CD4-positive, alpha-beta T cell treated with Interleukin-12 subunit alpha and Interleukin-12 subunit beta, for 1 hour (primary cell): ENCODE results near the gene NUDT22.
A peak's percentile ranks its signal among the peaks of the same experiment; 100 is the strongest.

Experiments
- DNase-seq: peaks from one replicate; pipeline ENCODE4 v3.0.0-alpha.2; 2020

The NUDT22 gene

GRCh38 chr11:64259533-64260067 is 33.5 kb downstream of the NUDT22 start:
- DNase-seq, result no peak

DNA sequence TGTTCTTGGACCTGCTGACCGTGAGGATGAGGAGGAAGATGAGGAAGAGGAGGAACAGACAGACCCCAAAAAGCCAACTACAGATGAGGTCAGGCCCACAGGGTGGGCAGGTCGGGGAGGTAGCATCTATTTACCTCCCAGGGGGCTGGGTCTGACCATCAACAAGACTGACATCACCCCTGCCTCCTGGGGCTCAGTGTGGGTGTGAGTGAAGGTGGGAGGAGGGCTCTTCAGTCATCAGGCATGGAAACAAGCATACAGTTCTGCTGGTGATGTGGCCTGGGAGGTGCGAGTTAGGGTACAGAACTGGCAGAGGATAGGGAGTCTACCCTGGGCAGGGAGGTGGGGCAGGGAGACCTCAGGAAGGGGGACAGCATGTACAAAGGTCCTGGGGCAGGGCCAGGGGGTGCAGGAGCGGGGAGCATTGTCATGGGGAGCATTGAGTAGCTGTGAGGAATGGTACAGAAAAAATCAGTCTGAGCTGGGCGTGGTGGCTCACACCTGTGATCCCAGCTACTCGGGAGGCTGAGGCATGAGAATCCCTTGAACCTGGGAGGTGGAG is 34.2 kb downstream of the NUDT22 start:
- DNase-seq, result no peak

- no peak for DNase-seq
Observed at GRCh38 chr11:64261556-64262080, 35.5 kb downstream of the NUDT22 start.

DNA sequence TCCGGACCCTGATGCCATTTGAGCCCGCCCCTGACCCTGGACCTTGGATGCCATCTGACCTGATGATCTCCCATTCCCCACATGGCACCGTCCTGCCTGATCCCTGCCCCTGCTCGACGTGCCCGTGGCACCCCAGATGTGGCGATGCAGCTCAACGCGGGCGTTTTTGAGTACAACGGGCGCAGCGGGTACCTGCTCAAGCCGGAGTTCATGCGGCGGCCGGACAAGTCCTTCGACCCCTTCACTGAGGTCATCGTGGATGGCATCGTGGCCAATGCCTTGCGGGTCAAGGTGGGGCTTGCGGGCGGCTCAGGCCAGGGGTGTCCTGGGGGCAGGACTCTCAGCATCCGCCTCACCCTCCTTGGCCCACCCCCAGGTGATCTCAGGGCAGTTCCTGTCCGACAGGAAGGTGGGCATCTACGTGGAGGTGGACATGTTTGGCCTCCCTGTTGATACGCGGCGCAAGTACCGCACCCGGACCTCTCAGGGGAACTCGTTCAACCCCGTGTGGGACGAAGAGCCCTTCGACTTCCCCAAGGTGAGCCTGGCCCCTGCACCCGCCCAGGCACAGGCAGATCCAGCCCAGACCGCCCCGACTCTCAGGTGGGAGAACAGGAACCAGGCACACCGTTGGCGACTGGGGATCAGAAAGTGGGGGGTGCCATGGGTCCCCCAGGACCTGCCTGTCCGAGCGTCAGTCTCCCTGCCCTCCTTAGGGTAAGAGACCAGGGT is 36.4 kb downstream of the NUDT22 start:
- no peak for DNase-seq

- no peak for DNase-seq
Observed at GRCh38 chr11:64263021-64263946, 37.2 kb downstream of the NUDT22 start.

GRCh38 chr11:64263947-64264317 is 37.9 kb downstream of the NUDT22 start:
- DNase-seq, result no peak

GRCh38 chr11:64264371-64264852 is 38.3 kb downstream of the NUDT22 start:
- no peak for DNase-seq

- DNase-seq, result no peak
Observed at GRCh38 chr11:64265176-64266160, 39.4 kb downstream of the NUDT22 start.

DNA sequence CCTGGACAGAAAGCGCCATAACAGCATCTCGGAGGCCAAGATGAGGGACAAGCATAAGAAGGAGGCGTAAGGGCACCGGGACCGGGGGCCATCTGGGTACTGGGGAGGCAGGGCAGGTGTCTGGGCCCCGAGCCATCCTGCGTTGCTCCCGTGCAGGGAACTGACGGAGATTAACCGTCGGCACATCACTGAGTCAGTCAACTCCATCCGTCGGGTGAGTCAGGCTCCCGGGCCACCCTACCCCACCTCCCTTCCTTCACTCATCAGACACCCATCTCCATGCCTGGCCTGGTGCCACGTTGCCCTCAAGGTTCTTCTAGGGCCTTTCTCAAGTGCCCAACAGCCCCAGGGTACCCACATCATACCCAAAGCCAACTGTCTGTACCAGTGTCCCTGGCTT is 40.3 kb downstream of the NUDT22 start:
- no peak for DNase-seq

DNA sequence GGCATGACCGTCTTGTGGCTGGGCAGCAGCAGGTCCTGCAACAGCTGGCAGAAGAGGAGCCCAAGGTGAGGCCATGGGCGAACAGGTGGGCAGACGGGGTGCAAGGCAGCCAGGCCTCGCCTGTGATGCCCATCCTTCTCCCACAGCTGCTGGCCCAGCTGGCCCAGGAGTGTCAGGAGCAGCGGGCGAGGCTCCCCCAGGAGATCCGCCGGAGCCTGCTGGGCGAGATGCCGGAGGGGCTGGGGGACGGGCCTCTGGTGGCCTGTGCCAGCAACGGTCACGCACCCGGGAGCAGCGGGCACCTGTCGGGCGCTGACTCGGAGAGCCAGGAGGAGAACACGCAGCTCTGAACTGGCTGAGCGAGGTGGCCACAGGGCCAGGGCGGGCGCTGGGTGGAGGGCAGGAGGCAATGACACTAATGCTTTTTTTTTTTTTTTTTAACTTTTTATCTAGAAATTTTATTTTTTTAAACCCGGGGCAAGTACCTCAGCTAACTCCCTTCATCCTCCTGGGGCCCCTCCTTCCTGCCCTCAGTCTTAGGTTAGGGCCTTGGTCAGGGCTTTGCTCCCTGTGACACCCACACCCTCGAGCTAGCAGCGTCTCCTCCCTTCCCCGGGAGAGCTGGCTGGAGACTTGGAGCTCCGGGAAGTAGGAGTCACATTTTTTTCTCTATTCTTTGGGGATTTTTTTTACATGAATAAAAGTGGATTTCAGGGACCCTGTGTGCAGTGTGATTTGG is 41.3 kb downstream of the NUDT22 start:
- no peak for DNase-seq

GRCh38 chr11:64268025-64268892 is 42.2 kb downstream of the NUDT22 start:
- no peak for DNase-seq

- peak; percentile 38 for DNase-seq
Observed at GRCh38 chr11:64268893-64269539, 42.9 kb downstream of the NUDT22 start.

GRCh38 chr11:64269540-64270220 is 43.6 kb downstream of the NUDT22 start:
- peak; percentile 98 for DNase-seq

DNA sequence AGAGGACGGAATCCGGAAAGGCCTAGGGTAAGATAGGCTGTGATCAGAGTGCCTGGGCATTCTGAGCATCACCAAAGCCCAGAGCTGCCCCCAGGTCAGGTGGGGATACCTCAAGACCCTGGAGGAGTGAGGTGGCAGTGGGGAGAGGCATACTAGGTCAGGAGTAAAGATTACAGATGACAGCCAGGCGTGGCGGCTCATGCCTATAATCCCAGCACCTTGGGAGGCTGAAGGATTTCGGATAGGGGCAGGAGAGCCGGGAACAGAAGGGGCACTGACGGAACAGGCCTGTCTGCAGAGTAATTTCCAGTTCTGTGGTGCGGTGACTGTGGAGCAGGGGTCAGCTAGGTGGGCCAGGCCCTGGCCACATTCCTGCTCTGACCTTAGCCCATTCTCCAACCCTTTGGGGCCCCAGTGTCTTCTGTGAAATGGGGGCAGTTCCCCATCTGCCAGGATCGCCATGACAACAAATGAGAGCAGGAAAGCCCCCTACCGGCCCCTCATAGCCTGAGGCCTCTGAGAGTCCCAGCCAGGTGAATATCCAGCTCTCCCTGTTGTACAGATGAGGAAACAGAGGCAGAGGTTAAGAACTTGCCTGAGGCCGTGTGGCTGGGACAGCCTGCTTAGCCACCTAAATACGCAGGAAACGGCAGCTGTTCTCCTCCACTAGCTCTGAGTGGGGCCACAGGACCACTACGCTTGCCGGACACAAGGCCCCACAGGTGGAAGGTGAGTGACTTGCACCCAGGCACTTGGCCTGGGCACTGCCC is 49.1 kb downstream of the NUDT22 start:
- DNase-seq, result no peak

DNA sequence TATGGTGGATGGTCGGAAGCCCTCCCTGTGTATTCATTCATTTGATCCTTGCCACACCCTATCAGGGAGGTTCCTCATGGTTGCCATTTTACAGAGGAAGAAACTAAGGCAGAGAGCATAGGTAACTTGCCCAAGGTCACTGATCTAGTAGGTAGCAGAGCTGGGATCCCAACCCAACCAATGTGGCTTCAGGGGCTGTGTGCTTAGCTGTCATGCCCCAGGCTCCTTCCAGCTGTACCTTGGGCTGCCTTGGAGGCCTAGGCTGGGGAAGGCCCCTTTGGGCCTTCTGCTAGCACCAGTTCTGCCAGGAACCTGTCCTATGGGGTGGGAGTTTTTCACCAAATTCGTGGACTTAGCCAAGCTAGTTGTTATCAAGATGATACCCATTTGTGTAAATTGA is 49.8 kb downstream of the NUDT22 start:
- DNase-seq, result no peak

DNA sequence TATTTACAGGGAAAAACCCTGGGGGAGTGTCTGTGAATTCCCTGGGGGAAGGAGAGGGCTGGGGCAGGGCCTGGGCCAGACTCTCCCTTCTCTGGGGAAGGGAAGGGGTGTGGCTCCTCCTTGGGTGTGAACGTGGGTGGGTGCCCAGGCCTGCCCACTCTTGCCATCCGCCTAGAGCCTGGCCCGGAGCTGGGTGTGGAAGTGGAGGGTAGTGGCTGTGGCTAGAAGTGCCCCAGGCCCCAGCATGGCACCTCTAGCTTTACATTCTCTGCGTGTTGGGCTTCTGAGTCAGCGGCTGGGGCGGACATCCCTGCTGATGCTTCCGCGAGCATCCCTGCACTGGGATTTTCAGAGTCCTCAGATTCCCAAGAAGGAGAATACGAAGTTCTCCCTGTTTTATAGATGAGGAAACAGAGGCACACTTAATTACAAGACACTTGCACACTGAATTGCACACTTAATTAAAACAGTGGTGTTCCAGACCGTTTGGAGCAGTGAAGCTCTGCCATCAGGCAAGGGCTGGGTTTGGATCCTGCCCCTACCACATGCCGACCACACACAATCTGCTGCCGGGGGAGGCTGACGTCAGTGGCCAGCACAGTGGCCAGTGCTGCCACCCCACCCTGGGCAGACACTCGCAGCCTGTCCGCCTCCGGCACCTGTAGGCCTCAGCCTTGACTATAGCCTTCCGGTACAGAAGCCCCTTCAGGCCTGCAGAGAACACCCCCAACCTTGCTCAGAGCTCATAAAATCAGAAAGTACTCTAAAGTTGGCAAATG is 50.8 kb downstream of the NUDT22 start:
- no peak for DNase-seq

DNA sequence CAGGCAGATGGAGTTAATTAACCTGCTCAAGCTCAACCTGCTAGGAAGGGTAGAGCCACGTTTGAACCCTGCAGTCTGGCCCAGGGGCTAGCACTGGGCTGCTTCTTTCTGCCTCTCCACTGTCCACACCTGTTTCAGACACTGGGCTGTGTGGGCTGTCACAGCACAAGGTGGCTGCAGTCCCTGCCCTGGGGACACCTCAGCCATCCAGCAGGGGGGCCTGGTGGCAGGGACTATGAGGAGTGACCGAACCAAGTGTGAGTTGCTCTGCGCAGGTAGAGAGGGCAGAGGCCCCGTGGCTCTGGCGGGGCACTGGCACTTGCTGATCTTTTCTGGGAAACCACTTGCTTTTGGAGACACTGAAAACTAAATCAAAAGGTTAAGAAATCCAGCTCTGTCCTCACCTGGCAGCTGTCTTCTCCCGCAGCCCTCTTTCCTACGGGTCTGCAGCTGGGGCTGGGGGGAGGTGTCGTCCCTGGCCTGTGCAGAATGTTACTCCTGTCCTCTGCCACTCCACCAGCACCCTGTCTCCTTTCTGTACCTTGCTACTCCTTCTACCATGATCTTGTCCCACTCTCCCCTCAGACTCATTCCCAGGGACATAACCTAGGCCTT is 52.6 kb downstream of the NUDT22 start:
- DNase-seq, result no peak
